ENCODE results near the gene IP6K3. TPM values are rescaled to one million over a fixed set of nuclear protein-coding genes. Genes with fewer than 3 reads are reported as not detected.
A peak's percentile ranks its signal among the peaks of the same experiment; 100 is the strongest.

IP6K3 gene
- total and polyA plus RNA-seq, 5 donors from 2014 or later = not detected

DNA sequence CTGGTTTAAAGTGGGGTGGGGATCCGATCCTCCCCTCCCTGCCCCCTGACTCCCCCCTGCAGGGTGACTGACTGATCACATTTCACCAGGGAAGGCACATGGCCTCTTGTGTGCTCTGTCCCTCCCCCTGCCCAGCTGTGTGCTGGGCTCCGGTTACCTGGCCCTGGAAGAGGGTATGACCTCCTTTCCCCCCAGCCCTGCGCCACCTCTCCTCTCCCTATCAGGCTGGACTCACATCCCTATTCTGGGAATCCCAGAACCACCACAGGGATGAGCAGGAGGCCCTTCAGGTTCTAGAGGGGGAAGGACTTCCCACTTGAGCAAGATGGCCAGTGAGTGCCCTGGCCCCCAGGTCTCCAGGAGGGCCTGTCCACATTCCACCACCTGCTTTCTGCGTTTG, 2.1 kb upstream of the IP6K3 start:
- ATAC-seq (ENCODE audit: low read depth in 2 of 2) (no peak), DNase-seq (no peak)
- Histone ChIP-seq H3K9me3 (ENCODE audit: control insufficient read depth in 2 of 2, low read length in 2 of 2) (no peaks in the 10 kb centered on the region), H3K4me3 (ENCODE audit: low read depth, low read length) (no peak overlapping the region), H3K27me3 (ENCODE audit: control insufficient read depth, insufficient read depth, low read length) (no peaks in the 10 kb centered on the region), H3K27ac (ENCODE audit: insufficient read depth, low read length, poor library complexity, severe bottlenecking) (no peak overlapping the region), H3K4me1 (ENCODE audit: control insufficient read depth, insufficient read depth, low read length, poor library complexity, severe bottlenecking) (no peaks in the 10 kb centered on the region), H3K36me3 (ENCODE audit: control insufficient read depth, insufficient read depth, low read length) (no peaks in the 10 kb centered on the region)
- H3K4me3 Mint-ChIP-seq = no peak overlapping the region
- peaks cover 10% of the 10 kb centered on the region for H3K27me3 Mint-ChIP-seq
- no peak overlapping the region for H3K27ac Mint-ChIP-seq
- H3K36me3 Mint-ChIP-seq = no peaks in the 10 kb centered on the region
- peaks cover 0 to 7% (median 2%) of the 10 kb centered on the region in 4 donors for H3K4me1 Mint-ChIP-seq
- no peaks in the 10 kb centered on the region for H3K9me3 Mint-ChIP-seq

DNA sequence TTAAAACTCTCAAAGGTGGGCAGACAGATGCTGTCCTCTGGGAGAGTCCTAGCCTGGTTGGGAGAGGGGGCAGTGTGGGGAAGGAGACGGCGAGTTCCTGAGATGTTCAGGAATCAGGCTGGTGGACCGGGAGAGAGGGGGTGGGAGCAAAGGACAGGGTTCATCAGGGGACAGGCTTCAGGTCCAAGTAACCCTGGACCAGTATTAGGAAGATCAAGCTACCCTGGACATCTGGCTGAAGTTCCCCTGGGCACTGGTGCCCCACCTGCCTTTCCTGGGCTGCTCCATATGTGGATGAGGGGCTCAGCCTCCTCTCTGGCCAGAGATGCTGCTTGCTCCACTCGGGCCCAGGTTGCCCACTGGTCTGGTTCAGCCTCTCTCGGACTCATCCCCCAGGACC, 1.1 kb upstream of the IP6K3 start:
- Mint-ChIP-seq H3K9me3 (no peaks in the 10 kb centered on the region), H3K4me3 (no peak overlapping the region), H3K4me1 (peaks cover 0 to 7% (median 2%) of the 10 kb centered on the region in 4 donors), H3K27me3 (peaks cover 19% of the 10 kb centered on the region), H3K27ac (peak overlapping the region in 1 of 3 donors; percentile 26), H3K36me3 (no peaks in the 10 kb centered on the region)
- DNase-seq = no peak
- Histone ChIP-seq H3K9me3 (ENCODE audit: control insufficient read depth in 2 of 2, low read length in 2 of 2) (no peaks in the 10 kb centered on the region), H3K4me3 (ENCODE audit: low read depth, low read length) (no peak overlapping the region), H3K27me3 (ENCODE audit: control insufficient read depth, insufficient read depth, low read length) (no peaks in the 10 kb centered on the region), H3K27ac (ENCODE audit: insufficient read depth, low read length, poor library complexity, severe bottlenecking) (no peak overlapping the region), H3K36me3 (ENCODE audit: control insufficient read depth, insufficient read depth, low read length) (no peaks in the 10 kb centered on the region), H3K4me1 (ENCODE audit: control insufficient read depth, insufficient read depth, low read length, poor library complexity, severe bottlenecking) (no peaks in the 10 kb centered on the region)
- ATAC-seq (ENCODE audit: low read depth in 2 of 2) = no peak

DNA sequence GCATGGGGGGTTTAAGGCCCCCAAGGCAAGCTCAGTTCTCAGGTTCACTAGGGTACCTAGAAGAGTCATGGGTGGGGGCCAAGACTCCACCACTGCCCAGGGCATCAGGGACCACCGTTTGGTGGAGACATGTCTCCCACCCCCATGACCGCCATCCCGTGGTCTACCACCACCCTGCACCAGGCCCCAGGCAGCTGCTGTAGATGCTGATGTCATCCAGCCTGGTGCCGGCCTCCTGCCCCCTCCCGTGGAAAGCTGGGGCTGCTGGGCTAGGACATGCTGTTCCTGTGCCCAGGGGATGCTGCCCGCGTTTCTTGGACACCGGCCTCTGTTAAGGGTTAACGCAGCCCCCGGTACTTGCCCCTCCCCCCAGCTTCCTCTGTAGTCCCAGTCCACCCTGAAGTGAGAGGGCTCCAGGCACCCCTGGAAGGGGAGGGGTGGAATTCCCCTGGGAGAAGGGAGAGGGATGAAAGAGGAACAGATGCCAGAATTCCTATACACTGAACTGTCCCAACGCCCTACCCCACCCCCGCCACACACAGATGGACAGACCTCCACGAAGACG, 587 bp downstream of the IP6K3 start:
- Histone ChIP-seq H3K36me3 (ENCODE audit: control insufficient read depth, insufficient read depth, low read length) (no peaks in the 10 kb centered on the region), H3K4me3 (ENCODE audit: low read depth, low read length) (no peak overlapping the region), H3K27ac (ENCODE audit: insufficient read depth, low read length, poor library complexity, severe bottlenecking) (no peak overlapping the region), H3K9me3 (ENCODE audit: control insufficient read depth in 2 of 2, low read length in 2 of 2) (no peaks in the 10 kb centered on the region), H3K4me1 (ENCODE audit: control insufficient read depth, insufficient read depth, low read length, poor library complexity, severe bottlenecking) (no peaks in the 10 kb centered on the region), H3K27me3 (ENCODE audit: control insufficient read depth, insufficient read depth, low read length) (no peaks in the 10 kb centered on the region)
- ATAC-seq (ENCODE audit: low read depth in 2 of 2) = no peak
- DNase-seq = no peak
- Mint-ChIP-seq H3K4me3 (no peak overlapping the region), H3K4me1 (peaks cover 0 to 7% (median 2%) of the 10 kb centered on the region in 4 donors), H3K36me3 (no peaks in the 10 kb centered on the region), H3K27ac (no peak overlapping the region), H3K9me3 (no peaks in the 10 kb centered on the region), H3K27me3 (peaks cover 28% of the 10 kb centered on the region)

DNA sequence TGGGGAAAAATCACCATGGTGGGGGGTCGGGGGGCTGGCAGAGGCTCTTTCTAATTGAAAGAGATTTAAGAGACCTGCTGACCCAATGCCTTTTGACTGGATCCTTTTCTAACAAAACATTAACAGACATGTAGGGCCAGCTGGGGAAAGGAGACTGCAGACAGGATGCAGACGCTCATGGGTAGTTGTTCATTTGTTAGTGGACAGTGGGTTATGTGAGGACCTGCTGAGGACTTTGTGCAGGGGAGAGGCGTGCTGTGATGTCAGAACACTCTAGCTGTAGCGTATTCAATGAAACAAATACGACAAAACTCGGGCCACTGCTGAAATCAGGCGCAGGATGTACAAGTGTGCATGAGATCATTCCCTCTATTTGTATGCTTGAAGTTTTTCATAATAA, 1.2 kb downstream of the IP6K3 start:
- no peaks in the 10 kb centered on the region for H3K36me3 Mint-ChIP-seq
- no peaks in the 10 kb centered on the region for H3K9me3 Mint-ChIP-seq
- Histone ChIP-seq H3K9me3 (ENCODE audit: control insufficient read depth in 2 of 2, low read length in 2 of 2) (no peaks in the 10 kb centered on the region), H3K36me3 (ENCODE audit: control insufficient read depth, insufficient read depth, low read length) (no peaks in the 10 kb centered on the region), H3K27me3 (ENCODE audit: control insufficient read depth, insufficient read depth, low read length) (no peaks in the 10 kb centered on the region), H3K4me3 (ENCODE audit: low read depth, low read length) (no peak overlapping the region), H3K27ac (ENCODE audit: insufficient read depth, low read length, poor library complexity, severe bottlenecking) (no peak overlapping the region), H3K4me1 (ENCODE audit: control insufficient read depth, insufficient read depth, low read length, poor library complexity, severe bottlenecking) (no peaks in the 10 kb centered on the region)
- ATAC-seq (ENCODE audit: low read depth in 2 of 2) = no peak
- H3K4me1 Mint-ChIP-seq = peaks cover 0 to 7% (median 2%) of the 10 kb centered on the region in 4 donors
- peaks cover 24% of the 10 kb centered on the region for H3K27me3 Mint-ChIP-seq
- peak overlapping the region in 1 of 3 donors; percentile 15 for H3K27ac Mint-ChIP-seq
- DNase-seq = no peak
- H3K4me3 Mint-ChIP-seq = no peak overlapping the region

DNA sequence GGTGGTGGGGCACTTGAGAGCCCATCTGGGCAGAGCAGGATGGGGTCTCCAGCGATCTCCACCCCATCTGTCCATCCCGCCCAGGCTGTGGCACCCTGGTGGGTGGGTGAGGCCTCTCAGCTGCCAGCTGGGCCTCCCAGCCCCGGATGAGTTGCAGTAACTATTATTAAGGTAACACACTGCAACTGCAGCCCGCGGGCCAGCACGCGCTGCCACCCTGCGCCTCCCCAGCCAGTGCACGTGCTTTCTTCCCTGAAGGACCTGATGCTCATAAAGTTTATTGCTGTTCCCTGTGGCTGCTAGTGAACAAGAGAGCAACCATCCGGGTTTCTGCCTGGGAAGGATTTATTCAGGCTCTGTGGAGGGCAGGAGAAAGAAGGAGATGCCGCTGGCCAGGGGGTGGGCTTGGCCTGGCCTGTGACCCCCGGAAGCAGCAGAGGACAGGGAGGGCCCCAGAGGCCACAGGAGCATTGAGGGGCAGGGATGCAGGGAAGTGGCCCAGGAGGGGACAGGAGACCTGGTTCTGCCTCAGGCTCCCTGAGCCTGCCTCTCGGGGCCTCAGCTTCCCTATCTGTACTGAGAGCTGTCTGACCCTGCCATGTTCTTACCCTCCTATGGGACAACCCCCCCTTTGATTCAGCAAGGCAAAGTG, 1.7 kb downstream of the IP6K3 start:
- Histone ChIP-seq H3K4me1 (ENCODE audit: control insufficient read depth, insufficient read depth, low read length, poor library complexity, severe bottlenecking) (no peaks in the 10 kb centered on the region), H3K36me3 (ENCODE audit: control insufficient read depth, insufficient read depth, low read length) (no peaks in the 10 kb centered on the region), H3K4me3 (ENCODE audit: low read depth, low read length) (no peak overlapping the region), H3K27ac (ENCODE audit: insufficient read depth, low read length, poor library complexity, severe bottlenecking) (no peak overlapping the region), H3K9me3 (ENCODE audit: control insufficient read depth in 2 of 2, low read length in 2 of 2) (no peaks in the 10 kb centered on the region), H3K27me3 (ENCODE audit: control insufficient read depth, insufficient read depth, low read length) (no peaks in the 10 kb centered on the region)
- Mint-ChIP-seq H3K4me3 (no peak overlapping the region), H3K27ac (peak overlapping the region in 1 of 3 donors; percentile 15), H3K9me3 (no peaks in the 10 kb centered on the region), H3K4me1 (peaks cover 0 to 7% (median 2%) of the 10 kb centered on the region in 4 donors), H3K36me3 (no peaks in the 10 kb centered on the region), H3K27me3 (peaks cover 22% of the 10 kb centered on the region)
- no peak for ATAC-seq (ENCODE audit: low read depth in 2 of 2)
- DNase-seq = no peak

DNA sequence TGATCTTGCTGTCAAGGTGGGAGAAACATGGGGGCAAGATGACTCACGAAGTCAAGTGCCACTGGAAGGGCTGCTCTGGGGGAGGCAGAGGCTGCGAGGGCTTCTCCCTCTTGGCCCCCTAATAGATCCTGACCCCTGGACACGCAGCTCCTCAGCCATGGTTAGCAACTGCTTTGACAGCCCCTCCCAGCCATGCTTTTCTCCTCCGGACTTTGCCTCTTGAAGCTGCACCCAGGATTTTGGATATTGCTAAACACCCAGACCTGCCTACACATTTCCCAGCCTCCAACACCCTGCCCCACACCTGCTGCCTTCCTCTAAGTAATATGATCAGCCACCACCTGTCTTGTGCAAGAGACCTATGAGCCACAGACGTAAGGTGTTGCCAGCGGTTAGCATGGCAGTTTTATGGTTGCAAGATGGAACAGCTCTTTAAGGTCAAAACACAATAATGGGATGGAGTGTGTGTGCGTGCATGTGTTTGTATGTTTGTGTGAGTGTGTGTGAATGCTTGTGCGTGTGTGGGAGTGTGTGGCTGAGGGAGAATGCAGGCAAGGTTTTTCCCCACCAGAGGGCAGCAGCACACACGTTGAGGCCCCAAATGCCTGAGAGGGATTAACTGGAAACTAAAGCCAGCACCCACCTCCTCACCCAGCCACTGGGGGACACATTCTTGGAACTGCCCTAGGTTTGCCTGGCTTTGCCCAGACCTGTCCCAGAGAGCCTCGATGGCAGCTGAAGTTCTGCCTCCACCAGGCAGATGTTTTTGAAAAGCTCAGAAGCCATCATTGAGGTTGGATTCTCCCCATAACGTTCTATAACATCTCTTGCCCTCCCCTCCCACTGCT, 2.5 kb downstream of the IP6K3 start:
- peak; percentile 57 to 72 (median 68) for DNase-seq
- Histone ChIP-seq H3K27ac (ENCODE audit: insufficient read depth, low read length, poor library complexity, severe bottlenecking) (no peak overlapping the region), H3K4me3 (ENCODE audit: low read depth, low read length) (no peak overlapping the region), H3K4me1 (ENCODE audit: control insufficient read depth, insufficient read depth, low read length, poor library complexity, severe bottlenecking) (no peaks in the 10 kb centered on the region), H3K9me3 (ENCODE audit: control insufficient read depth in 2 of 2, low read length in 2 of 2) (no peaks in the 10 kb centered on the region), H3K27me3 (ENCODE audit: control insufficient read depth, insufficient read depth, low read length) (no peaks in the 10 kb centered on the region), H3K36me3 (ENCODE audit: control insufficient read depth, insufficient read depth, low read length) (no peaks in the 10 kb centered on the region)
- Mint-ChIP-seq H3K9me3 (no peaks in the 10 kb centered on the region), H3K4me3 (no peak overlapping the region), H3K36me3 (no peaks in the 10 kb centered on the region), H3K4me1 (peaks cover 0 to 7% (median 2%) of the 10 kb centered on the region in 4 donors), H3K27me3 (peaks cover 22% of the 10 kb centered on the region), H3K27ac (no peak overlapping the region)
- ATAC-seq (ENCODE audit: low read depth in 2 of 2) = peak; percentile 62 to 66

DNA sequence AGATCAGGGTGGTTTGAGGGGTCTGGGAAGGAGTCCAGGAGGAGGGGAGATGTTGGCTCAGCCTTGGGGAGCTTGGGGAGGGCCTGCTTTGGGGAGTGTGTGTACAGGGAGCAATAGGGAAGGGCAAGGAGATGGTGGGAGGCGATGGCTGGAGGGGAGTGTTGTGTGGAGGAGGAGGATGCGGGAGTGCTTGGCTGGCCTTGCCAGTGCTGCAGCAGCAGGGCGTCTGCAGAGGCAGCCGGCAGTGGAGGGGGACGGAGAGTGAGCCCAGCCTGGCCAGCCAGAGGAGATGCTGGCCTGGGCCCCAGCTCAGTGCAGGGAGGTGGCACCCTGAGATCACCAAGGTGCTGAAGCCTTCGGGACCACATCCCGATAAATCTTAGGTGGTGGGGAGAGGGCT, 3.9 kb downstream of the IP6K3 start:
- no peak overlapping the region for H3K27ac ChIP-seq (ENCODE audit: insufficient read depth, low read length, poor library complexity, severe bottlenecking)
- Mint-ChIP-seq H3K36me3 (no peaks in the 10 kb centered on the region), H3K27me3 (peaks cover 22% of the 10 kb centered on the region), H3K4me1 (peaks cover 0 to 7% (median 2%) of the 10 kb centered on the region in 4 donors), H3K27ac (peak overlapping the region in 1 of 3 donors; percentile 29), H3K9me3 (no peaks in the 10 kb centered on the region), H3K4me3 (no peak overlapping the region)
- ATAC-seq (ENCODE audit: low read depth in 2 of 2) = no peak
- no peaks in the 10 kb centered on the region for H3K9me3 ChIP-seq (ENCODE audit: control insufficient read depth in 2 of 2, low read length in 2 of 2)
- DNase-seq = no peak
- no peak overlapping the region for H3K4me3 ChIP-seq (ENCODE audit: low read depth, low read length)
- no peaks in the 10 kb centered on the region for H3K27me3 ChIP-seq (ENCODE audit: control insufficient read depth, insufficient read depth, low read length)
- H3K36me3 ChIP-seq (ENCODE audit: control insufficient read depth, insufficient read depth, low read length) = no peaks in the 10 kb centered on the region
- H3K4me1 ChIP-seq (ENCODE audit: control insufficient read depth, insufficient read depth, low read length, poor library complexity, severe bottlenecking) = no peaks in the 10 kb centered on the region
